LNCaP clone FGC (cell line): ENCODE data around the gene POU3F1.

Experiments
- DNase-seq: peaks from one replicate; pipeline ENCODE4 v3.0.0-alpha.2; 2011; ENCODE audit warnings: low read depth
- H3K4me3 ChIP-seq: 2 replicates; pipeline ENCODE4 v1.5.1; 2011; ENCODE audit warnings: mild to moderate bottlenecking, low read depth, low read length, control low read depth
- CTCF ChIP-seq: IDR thresholded peaks from 2 replicates; pipeline ENCODE4 v1.5.1; 2012; ENCODE audit warnings: mild to moderate bottlenecking; ENCODE audit not compliant: control insufficient read depth, insufficient read depth; ENCODE audit errors: extremely low read depth

The POU3F1 gene

GRCh38 chr1:38012363-38013226 is 34.0 kb downstream of the POU3F1 start, which contains the start of gene UTP11:
UTP11 (plus strand) TSS chr1:38012734; CDS start chr1:38012803, 69 bp downstream.
- peak within 1 kb of the TSS; percentile 76 for H3K4me3 ChIP-seq
- peak; percentile 100 for DNase-seq
- no peak for TF ChIP-seq CTCF

GRCh38 chr1:38009841-38010180 is 36.8 kb downstream of the POU3F1 start:
- TF ChIP-seq CTCF = no peak
- no peak overlapping the region for H3K4me3 ChIP-seq
- DNase-seq = no peak

- H3K4me3 ChIP-seq = no peak overlapping the region
- no peak for TF ChIP-seq CTCF
- DNase-seq = no peak
These were observed 37.3 kb downstream of the POU3F1 start for GRCh38 chr1:38009088-38009840.

GRCh38 chr1:38006008-38006828 is 40.4 kb downstream of the POU3F1 start:
- H3K4me3 ChIP-seq = peak overlapping the region; percentile 21; the same call in 1 of the 2 replicates
- no peak for DNase-seq
- no peak for TF ChIP-seq CTCF

- H3K4me3 ChIP-seq = peak within 1 kb of the TSS; percentile 49
- no peak for DNase-seq
- no peak for TF ChIP-seq CTCF
These were observed 41.2 kb downstream of the POU3F1 start, which contains the start of gene FHL3 for GRCh38 chr1:38005195-38006007. FHL3 (minus strand) TSS chr1:38005514; CDS start chr1:37999412, 6,102 bp downstream.
